ENCODE data around the gene RNF14. TPM values are rescaled to one million over a fixed set of nuclear protein-coding genes. Genes with fewer than 3 reads are reported as not detected.

The RNF14 gene
- total and polyA plus RNA-seq, 9 of the 15 experiments (the other 6 are each of a cell fraction or from before 2014, with no cell fraction given) = 36.3 to 140 (median 75.1) TPM

GRCh38 chr5:142012792-142013388 lies 44.0 kb downstream of the RNF14 start, which contains the start of gene GNPDA1:
Gene GNPDA1 (minus strand): TSS chr5:142013027. CDS start chr5:142012035, 992 bp downstream.
- peak within 1 kb of the TSS; percentile 91 for H3K27ac ChIP-seq (ENCODE audit: extremely low read depth, low read depth, low read length)
- peaks cover 21% of the 10 kb centered on the region for H3K36me3 ChIP-seq (ENCODE audit: control insufficient read depth, insufficient read depth, low read length)
- CTCF ChIA-PET (ENCODE audit: low intra/inter-chr PET ratio) = interaction anchor here (0.7 to 1.3 kb wide), 3 partner anchors 42 to 130 kb away, joined by 3 read pairs; no protein-coding TSS in a partner anchor
- POLR2A ChIA-PET = interaction anchor here (0.6 to 1.8 kb wide), 14 partner anchors 8 to 692 kb away, joined by 3 to 9 read pairs (median 3); partner anchors contain the start of genes NDFIP1, PCDH1 and TAF7
- peak; percentile 56 for FAIRE-seq
- BruUV-seq (replicated peaks) = no TSS peak
- peak within 1 kb of the TSS; percentile 56 for H3K4me3 ChIP-seq
- H3K9ac ChIP-seq (ENCODE audit: insufficient read depth in 1 of 2, low read depth in 2 of 2, low read length in 2 of 2) = peak within 1 kb of the TSS; percentile 87 to 94
- peak; percentile 89 to 94 (median 92) for DNase-seq (ENCODE audit: extremely low read depth in 1 of 4, low spot score in 3 of 4)
- under 1% methylated on average over 49 of the region's 58 CpGs for WGBS (ENCODE audit: insufficient coverage, low coverage, missing lambda C conversion rate)
- peak; percentile 91 for ATAC-seq
- in situ Hi-C loops (cut with MboI) (no loop called here), intact Hi-C loops (cut with micrococcal nuclease) (loop anchor here (1.0 to 2.0 kb wide), 2 partner anchors 44 to 131 kb away; partner anchors contain the start of gene RNF14)
- peaks cover 15% of the 10 kb centered on the region for H3K79me2 ChIP-seq (ENCODE audit: control insufficient read depth, insufficient read depth, low read length)
- peak within 1 kb of the TSS; percentile 96 for H2AFZ ChIP-seq (ENCODE audit: low read depth, low read length)
- H4K20me1 ChIP-seq (replicated peaks; ENCODE audit: control insufficient read depth, insufficient read depth, low read length) = no peaks in the 10 kb centered on the region
- H3K4me1 ChIP-seq (replicated peaks in 1 of 2; ENCODE audit: control insufficient read depth in 2 of 2, insufficient read depth in 2 of 2, low read length in 2 of 2) = peaks cover 32 to 42% of the 10 kb centered on the region in 2 experiments
- no peaks in the 10 kb centered on the region for H3K27me3 ChIP-seq (ENCODE audit: control insufficient read depth in 2 of 2, insufficient read depth in 2 of 2, low read length in 2 of 2)
- no peaks in the 10 kb centered on the region for H3K9me1 ChIP-seq (ENCODE audit: control insufficient read depth, insufficient read depth, low read length)
- peak within 1 kb of the TSS; percentile 93 for H3K4me2 ChIP-seq (ENCODE audit: insufficient read depth, low read length)
- H3K9me3 ChIP-seq (replicated peaks; ENCODE audit: control insufficient read depth, insufficient read depth, low read depth, low read length) = peaks cover 3% of the 10 kb centered on the region
- TF ChIP-seq YBX1 (IDR thresholded peaks at IDR 0.05) = no peak
- TF ChIP-seq CHD4 (IDR thresholded peaks at IDR 0.05; ENCODE audit: insufficient read depth, insufficient replicate concordance, low read depth, low read length, poor library complexity, severe bottlenecking) = no peak
- TF ChIP-seq ASH1L (IDR thresholded peaks at IDR 0.05; ENCODE audit: borderline replicate concordance, low read depth, partially characterized antibody) = no peak
- no peak for TF ChIP-seq CBX5 (IDR thresholded peaks at IDR 0.05; ENCODE audit: borderline replicate concordance, low read depth)
- TF ChIP-seq HEY1 (CRISPR knock-in tag; IDR thresholded peaks at IDR 0.05; ENCODE audit: borderline replicate concordance) = no peak
- peak; percentile 90 to 99 for TF ChIP-seq E2F6 (IDR thresholded peaks at IDR 0.05; ENCODE audit: borderline replicate concordance in 1 of 2, extremely low read depth in 1 of 2, insufficient read depth in 1 of 2, insufficient read length in 1 of 2, low read depth in 1 of 2, low read length in 1 of 2, poor library complexity in 1 of 2, severe bottlenecking in 1 of 2)
- no peak for TF ChIP-seq KDM1A (IDR thresholded peaks at IDR 0.05)
- TF ChIP-seq ZBTB9 (CRISPR knock-in tag; IDR thresholded peaks at IDR 0.05) = peak; percentile 53; the same call in 1 of the 2 replicates
- no peak for TF ChIP-seq CHAMP1 (IDR thresholded peaks at IDR 0.05)
- TF ChIP-seq MTF1 (CRISPR knock-in tag; IDR thresholded peaks at IDR 0.05; ENCODE audit: borderline replicate concordance) = no peak
- TF ChIP-seq NR2C2 (CRISPR knock-in tag; IDR thresholded peaks at IDR 0.05) = 0 out of 2 replicates have a peak, but pooled peaks have one; percentile 23
- peak; percentile 88 for TF ChIP-seq NR2C2 (tag; IDR thresholded peaks at IDR 0.05)
- peak; percentile 35; the same call in 1 of the 2 replicates for TF ChIP-seq C11orf30 (IDR thresholded peaks at IDR 0.05; ENCODE audit: low read depth)
- TF ChIP-seq ETV6 (IDR thresholded peaks at IDR 0.05; ENCODE audit: borderline replicate concordance in 1 of 2, low read depth in 2 of 2, low read length in 1 of 2) = no peak
- no peak for TF ChIP-seq ETV6 (CRISPR knock-in tag; IDR thresholded peaks at IDR 0.05; ENCODE audit: borderline replicate concordance)
- no peak for TF ChIP-seq GTF2A2 (tag; IDR thresholded peaks at IDR 0.05)
- TF ChIP-seq NCOA6 (IDR thresholded peaks at IDR 0.05) = no peak

All from K562 (cell line).